SHP77 (cell line): ENCODE data around the gene DNAH3.
"Not testable (repeated sequence)": the region's sequence is repeated elsewhere in the genome, so short reads cannot be mapped to it uniquely, and the experiment has no call there.

ENCODE experiments used
- DNase-seq, 2 experiments: peaks; one replicate each; lab custom pipeline; 2025; lab: John Stamatoyannopoulos, UW

Gene DNAH3

DNA sequence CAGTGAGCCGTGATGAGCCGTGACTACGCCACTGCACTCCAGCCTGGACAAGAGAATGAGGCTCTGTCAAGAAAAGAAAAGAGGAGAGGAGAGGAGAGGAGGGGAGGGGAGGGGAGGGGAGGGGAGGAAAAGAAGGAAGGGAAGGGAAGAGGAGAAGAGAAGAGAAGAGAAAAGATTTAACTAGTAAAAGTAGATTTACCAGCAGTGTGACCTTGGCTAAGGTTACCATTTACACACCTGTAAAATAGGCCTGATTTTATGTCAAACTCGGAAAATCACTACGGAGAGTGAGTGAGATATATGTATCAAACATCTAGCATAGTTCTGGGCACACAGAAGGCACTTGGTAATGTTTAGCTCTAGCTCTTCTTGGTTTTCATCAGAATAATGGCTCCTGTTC is 140.8 kb downstream of the DNAH3 start:
- DNase-seq, result no peak

DNA sequence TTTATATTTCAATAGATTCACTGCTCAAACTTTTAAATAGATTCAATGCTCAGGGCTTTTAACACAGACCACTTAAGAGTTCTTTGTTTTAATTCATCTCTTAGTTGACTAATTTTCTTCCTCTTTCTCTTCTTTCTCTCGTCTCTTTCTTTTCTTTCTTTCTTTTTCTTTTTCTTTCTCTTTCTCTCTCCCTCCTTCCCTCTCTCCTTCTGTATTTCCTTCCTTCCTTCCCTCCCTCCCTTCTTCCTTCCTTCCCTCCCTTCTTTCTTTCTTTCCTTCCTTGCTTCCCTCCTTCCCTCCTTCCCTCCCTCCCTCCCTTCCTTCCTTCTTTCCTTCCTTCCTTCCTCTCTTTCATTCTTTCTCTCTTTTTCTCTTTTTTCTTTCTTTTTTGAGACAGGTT is 145.6 kb downstream of the DNAH3 start:
- DNase-seq, result no peak

DNA sequence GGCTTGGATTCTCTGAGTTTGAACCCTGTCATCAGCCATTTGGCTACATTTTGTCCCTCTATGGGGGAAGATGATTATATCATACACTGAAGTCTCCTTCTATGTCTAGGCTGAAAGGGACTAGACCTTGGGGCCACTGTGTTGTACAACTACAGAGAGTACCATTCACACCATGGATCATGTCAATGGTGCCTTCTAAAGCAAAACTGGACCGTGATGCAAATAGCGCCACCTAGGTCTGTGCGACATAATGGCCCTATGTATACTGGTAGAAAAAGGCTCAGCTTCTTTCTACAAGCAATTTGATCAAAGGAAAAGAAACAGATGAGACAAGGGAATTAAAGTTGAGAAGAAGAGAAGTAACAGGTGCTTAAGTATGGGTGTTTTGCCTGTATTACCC is 149.4 kb downstream of the DNAH3 start:
- peak; percentile 8 to 19 for DNase-seq

DNA sequence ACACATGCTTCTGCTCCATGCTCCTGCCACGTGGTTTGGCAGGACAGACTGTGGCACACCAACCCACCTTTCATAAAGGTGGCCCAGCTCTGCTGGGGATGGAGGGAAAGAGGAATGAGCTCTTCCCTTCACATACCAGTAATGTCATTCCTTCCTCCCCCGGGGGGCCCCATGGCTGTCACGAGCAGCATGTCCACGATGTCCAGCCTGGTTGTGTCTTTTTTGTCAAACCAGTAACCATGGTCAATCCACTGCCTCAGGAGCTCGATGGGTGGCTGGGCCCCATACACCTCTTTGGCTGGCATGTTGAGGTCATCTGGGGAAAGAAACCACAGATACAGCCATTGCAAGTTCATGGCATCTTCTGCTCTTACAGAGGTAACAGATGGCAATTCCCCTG is 153.5 kb downstream of the DNAH3 start:
- DNase-seq, result no peak

DNA sequence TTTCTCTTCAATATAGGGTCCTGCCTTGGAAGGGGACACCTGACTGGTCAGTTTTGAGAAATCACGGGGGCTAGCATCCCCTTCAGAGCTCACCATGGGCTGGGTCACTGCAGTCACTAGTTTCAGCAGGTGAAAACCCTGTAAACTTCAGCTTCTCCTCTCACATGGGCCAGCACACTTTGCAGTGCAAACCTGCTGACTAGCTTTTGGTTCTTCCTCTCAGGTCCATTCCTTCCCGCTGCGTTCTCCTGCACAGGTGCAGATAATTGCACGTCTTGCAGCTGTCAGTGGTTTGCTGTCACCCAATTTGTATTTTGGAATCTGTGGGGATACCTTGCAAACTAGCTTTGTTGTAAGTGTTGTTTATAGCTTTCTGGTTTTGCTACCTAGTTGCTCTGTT is 154.9 kb downstream of the DNAH3 start:
- no peak for DNase-seq

DNA sequence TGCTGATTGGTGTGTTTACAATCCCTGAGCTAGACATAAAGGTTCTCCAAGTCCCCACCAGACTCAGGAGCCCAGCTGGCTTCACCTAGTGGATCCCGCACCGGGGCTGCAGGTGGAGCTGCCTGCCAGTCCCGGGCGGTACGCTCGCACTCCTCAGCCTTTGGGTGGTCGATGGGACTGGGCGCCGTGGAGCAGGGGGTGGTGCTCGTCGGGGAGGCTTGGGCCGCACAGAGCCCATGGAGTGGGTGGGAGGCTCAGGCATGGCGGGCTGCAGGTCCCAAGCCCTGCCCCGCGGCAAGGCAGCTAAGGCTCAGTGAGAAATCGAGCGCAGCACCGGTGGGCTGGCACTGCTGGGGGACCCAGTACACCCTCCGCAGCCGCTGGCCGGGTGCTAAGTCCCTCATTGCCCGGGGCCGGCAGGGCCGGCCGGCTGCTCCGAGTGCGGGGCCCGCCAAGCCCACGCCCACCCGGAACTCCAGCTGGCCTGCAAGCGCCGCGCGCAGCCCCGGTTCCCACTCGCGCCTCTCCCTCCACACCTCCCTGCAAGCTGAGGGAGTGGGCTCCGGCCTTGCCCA is 161.1 kb downstream of the DNAH3 start:
- DNase-seq, result not testable (repeated sequence)

DNA sequence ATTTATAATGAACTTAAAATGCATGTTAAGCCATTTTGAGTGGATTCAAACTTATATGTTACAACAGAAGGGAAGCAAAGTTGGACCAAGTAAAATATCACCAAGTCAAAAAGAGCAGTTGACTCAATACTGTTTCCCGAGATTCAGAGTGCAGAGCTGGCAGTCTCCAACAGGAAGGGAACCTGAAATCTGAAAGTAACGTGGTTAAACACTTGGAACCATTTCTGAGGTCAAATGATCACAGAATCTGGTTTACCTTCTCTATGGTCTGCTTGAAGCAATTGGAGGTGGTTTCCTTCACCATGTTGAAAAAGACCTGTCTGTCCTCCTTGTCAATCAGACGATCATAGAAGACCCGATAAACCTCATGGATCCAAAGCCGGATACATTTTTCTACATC is 163.6 kb downstream of the DNAH3 start:
- no peak for DNase-seq

DNA sequence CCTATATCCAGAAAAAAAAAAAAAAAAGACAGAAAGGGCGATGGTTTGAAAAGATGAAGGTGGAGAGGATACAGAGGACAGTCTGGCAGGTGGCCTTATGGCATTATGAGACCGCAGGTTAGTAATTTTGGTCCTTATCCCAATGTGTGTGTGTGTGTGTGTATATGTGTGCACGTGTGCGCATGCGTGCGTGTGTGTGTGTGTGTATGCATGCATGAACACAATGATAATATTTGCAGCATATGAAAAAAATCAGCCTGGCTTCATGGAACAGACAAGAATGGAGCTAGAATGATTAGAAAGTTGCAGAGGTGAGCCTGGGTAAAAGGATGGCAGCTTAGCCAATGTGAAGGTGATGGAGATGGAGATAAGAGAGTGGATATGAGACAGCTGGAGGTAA is 166.6 kb downstream of the DNAH3 start:
- no peak for DNase-seq

DNA sequence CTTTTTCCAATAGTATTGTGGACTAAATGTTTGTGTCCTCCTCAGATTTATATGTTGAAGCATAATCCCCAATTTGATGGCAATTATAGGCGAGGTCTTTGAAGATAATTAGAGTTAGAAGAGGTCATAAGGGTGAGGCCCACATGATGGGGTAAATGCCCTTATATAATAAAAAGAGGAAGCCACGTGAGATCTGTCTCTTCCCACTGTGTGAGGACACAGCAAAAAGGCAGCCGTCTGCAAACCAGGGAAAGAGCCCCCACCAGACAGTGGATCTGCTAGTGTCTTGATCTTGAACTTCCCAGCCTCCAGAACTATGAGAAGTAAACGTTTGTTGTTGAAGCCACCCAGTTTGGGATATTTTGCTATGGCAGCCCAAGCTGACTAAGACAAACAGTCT is 174.1 kb downstream of the DNAH3 start:
- DNase-seq, result no peak

DNA sequence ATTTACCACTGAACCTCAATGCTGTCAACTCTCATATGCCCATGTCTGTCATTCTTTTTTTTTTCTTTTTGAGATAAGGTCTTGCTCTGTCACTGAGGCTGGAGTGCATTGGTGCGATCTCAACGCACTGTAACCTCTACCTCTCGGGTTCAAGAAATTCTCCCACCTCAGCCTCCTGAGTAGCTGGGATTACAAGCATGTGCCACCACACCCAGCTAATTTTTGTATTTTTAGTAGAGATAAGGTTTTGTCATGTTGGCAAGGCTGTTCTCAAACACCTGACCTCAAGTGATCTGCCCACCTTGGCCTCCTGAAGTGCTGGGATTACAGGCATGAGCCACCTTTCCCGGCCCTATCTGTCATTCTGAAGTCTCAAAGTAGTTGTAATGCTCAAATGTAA is 177.4 kb downstream of the DNAH3 start:
- DNase-seq, result not testable (repeated sequence)

DNA sequence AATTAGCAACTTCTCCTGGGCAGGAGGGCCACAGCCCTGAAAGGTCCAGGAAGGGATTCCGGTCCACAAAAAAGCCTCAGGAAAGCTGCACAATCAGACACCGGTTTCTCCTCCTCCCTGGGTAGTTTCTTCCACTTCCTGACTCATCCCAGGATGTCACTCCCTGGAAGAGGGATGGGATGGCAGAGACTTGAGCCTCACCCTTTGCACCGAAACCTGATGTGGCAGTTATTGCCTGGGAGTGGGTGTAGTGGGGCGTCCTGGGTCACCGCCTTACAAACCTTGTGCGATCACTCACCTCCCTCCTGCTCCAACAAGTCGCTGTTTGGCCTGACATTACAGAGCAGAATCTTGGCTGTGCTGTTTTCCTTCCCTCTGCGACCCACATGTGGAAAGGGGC is 179.2 kb downstream of the DNAH3 start:
- DNase-seq, result no peak

DNA sequence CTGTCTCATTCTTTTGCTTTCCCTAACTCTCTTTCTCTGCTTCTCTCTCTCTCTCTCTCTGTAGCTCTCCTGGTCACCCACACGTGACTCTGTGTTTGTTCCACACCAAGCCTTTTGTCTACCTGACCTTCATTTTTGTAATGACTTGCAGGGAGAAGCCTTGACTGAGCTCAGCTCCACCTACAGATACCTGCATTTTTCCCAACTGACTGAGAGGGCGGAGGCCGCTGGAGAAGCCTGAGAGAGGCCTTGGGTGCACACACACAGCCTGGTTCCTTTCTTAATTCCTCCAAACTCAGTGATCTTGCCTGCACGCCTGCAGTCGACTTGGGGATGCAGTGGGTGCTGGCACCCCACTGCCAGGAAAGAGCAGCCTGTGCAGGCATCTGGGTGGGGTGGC is 181.3 kb downstream of the DNAH3 start:
- no peak for DNase-seq

DNA sequence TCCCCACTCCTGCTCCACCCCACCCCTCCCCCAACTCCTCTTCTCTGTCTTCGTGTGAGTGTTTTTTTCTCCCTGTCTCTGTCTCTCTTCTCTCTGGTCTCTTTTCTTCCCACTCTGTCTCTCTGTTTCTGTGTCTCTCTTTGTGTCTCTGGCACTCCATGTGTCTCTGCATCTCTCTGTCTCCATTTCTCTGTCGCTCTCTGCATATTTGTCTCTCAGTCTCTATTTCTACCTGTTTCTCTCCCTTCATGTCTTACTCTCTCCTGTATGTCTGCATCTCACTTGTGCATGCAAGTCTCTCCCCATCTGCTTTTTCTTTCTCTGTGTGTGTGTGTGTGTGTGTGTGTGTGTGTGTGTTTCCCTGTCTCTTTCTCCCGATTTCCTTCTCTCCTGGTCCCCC is 181.9 kb downstream of the DNAH3 start:
- DNase-seq, result no peak

DNA sequence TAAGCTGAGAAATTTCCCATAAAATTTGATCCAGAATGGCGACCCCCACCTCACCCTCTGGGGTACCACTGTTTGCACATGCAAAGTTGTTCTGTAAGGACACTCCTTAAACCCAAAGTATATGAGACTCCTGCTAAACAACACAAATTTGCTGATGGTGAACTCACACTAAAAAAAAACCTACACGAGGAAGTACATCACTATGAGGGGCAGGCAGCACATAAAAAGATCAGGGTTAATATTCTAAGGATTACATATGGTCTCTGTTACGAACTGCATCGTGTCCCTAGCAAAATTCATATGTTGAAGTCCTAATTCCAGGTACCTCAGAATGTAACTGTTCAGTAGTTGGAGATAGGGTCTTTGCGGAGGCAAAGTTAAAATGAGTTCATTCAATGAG is 189.7 kb downstream of the DNAH3 start:
- no peak for DNase-seq

DNA sequence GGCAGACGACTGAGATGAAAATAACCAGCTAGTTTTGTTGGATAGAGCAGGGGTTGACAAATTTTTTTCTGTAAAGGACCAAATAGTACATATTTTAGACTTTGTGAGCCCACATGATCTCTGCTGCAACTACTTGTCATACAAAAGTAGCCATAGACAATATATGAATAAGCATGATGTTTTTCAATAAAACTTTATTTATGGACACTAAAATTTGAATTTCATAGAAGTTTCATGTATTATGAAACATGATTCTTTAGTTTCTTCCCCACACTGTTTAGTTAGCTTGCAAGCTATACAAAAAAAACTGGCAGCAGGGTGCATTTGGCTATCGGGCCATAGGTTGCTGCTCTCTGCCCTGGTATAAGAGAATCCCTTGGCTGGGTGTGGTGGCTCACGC is 193.5 kb downstream of the DNAH3 start:
- DNase-seq, result no peak

DNA sequence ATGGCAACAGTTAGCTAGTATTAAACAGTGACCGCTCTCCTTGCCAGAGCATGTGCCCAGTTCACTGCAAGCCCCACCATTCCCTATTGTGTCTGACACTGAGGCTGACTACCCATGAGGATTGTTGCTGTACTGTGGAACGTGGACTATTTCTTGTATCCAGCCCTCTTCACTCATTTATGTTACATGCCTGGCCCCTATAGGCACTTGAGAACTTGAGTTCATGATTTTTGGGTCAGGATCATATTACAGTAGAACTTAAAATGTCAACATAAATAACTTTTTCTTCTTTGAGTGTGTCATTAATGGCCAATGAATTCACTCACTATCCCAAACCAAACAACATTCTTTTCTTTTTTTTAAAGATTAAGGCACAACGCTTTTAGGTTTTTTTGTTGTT is 194.3 kb downstream of the DNAH3 start:
- DNase-seq, result no peak

DNA sequence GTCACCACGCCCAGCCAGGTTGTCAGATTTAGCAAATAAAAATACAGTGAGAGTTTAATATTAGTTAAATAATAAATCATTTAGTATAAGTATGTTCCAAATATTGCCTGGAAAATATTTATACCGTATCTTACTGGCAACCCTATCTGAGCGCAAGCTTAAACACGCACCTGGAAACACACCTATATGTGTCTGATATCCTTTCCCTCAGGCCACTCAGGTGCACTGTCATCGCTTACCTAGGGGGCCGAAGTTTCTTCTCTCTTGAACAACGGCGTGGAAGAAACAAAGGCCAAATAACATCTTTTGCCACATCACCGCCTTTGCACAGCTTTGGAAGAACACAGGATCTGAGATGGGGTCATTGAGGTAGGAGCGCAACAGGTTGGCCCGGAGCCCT is 196.1 kb downstream of the DNAH3 start:
- DNase-seq, result no peak

DNA sequence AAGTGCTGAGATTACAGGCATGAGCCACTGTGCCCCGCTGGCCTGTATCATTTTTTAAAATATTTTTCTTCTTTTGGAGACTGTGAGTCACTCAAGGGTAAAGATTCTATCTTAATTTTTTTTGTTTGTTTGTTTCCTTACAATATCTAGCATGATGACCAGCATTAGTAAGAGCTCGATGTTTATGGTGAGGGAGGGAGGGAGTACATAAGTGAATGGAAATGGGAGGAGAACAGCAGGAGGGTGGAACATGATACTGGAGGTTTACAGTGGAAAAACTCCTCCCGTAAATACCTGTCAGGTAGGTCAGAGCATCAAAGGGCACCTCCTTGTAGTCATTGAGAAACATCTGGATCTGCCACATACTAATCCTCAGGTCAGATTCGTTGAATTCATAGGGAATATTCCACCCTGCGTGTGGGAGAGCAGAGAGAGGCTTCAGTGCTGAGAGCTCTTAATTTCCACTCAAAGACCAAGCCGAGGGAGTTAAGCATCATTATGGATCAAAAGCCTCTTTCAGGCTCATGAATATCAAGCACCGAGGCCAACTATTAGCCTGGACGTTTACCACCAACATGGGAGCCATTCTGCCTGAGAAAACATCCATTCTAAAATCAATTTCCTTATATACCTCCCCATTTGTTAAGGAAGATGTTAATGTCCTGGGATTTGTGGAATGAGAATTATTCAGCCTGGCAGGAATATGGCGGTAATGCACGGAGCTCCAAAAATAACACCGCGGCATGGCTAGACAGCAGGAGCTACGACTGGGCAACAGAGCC is 198.3 kb downstream of the DNAH3 start:
- no peak for DNase-seq

DNA sequence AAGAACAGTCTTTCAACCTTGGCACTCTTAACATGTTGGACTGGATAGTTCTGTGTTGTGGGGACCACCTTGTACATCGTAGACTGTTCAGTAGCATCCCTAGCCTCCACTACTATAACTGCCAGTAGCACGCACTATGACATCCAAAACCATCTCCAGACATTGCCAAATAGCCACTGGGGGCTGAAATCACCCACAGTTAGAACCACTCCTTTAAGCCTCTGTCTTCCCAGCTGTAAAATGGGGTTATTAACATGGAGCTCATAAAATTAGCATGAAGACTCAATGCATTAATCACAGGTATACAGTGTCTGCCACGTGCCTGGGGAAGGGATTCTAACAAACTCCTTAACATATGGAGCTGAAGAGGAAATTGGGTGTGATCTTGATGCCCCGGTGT is 200.4 kb downstream of the DNAH3 start:
- DNase-seq, result no peak

DNA sequence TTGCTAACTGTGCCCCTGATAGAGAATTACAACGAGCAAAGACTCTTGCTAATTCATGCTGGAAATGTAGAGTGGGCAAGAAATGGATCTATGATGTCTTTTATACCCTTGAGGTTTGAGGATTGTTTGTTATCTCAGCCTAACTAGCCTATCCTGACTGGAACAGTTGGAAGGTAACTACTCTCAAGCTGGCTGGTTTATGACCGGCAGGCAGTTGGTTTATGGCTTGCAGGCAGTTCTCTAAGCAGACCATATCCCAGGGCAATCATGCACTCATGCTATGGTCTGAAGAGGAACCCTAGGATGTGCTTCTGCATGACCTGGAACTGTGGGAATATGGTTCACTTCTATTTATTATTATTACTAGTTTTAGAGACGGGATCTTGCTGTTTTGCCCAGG is 201.0 kb downstream of the DNAH3 start:
- no peak for DNase-seq

DNA sequence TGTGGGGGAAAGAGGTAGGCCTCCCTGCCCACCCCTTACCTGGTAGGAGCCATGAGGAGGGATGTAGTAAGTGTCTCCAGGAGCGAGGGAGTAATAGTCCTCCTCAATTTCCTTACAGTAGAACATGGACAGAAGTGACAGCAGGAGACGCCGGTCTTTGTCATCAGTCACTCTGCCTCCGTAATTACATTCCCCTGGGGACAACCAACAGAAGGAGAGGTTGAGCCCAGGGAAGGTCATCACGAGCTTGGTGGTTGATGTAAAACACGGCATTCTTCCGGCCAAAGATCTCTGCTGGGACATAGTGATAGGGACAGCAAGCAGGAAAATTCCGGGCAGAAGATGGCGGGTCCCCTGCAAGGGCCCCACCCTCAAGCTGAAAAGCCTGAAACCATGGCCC is 202.2 kb downstream of the DNAH3 start:
- no peak for DNase-seq

DNA sequence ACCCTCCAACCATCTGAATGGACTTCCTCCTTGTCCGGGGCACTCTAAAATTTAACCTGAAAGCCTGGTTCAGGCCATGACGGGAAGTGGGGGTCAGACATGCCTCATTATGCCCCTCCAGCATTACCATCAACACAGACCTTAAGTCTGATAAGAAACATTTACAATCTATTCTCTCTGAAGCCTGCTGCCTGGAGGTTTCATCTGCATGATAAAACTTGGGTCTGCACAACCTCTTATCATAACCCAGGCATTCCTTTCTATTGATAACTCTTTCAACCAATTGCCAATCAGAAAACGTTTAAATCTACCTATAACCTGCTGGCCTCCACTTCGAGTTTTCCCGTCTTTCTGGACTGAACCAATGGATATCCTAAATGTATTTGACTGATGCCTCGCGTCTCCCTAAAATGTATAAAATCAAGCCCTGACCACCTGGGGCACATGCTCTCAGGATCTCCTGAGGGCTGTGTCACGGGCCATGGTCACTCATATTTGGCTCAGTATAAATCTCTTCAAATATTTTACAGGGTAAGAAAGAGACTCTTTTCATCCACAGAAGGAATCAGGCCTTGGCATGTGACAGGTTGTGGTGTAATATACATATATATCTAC is 204.5 kb downstream of the DNAH3 start:
- DNase-seq, result no peak

DNA sequence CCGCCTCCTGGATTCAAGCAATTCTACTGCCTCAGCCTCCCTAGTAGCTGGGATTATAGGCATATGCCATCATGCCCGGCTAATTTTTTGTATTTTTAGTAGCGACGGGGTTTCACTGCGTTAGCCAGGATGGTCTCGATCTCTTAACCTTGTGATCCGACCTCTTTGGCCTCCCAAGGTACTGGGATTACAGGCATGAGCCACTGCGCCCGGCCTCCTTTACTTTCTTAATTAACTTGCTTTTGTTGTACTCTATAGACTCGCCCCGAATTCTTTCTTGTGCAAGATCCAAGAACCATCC is 205.1 kb downstream of the DNAH3 start:
- not testable (repeated sequence) for DNase-seq
